ENCODE measurements around the gene VWA5B2.

DNA sequence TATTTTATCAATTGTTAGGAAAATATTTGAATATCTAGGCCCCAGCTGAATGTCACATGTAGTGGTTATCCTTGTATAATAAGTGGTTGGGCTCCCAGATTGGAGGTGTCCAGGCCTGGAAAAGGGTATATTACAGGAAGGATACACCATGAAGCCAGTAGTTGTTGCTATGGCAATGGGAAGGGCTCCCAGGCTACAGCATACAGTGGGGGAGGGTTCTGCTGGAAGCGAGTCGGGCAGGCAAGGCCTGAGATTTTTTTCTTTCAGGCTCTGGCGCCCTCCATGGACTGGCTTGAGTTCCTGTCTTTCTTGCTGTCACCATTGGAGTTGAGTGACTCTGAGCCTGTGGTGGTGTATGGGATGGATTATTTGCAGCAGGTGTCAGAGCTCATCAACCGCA is 55.3 kb downstream of the VWA5B2 start:
- TF ChIP-seq, protein P1, sequence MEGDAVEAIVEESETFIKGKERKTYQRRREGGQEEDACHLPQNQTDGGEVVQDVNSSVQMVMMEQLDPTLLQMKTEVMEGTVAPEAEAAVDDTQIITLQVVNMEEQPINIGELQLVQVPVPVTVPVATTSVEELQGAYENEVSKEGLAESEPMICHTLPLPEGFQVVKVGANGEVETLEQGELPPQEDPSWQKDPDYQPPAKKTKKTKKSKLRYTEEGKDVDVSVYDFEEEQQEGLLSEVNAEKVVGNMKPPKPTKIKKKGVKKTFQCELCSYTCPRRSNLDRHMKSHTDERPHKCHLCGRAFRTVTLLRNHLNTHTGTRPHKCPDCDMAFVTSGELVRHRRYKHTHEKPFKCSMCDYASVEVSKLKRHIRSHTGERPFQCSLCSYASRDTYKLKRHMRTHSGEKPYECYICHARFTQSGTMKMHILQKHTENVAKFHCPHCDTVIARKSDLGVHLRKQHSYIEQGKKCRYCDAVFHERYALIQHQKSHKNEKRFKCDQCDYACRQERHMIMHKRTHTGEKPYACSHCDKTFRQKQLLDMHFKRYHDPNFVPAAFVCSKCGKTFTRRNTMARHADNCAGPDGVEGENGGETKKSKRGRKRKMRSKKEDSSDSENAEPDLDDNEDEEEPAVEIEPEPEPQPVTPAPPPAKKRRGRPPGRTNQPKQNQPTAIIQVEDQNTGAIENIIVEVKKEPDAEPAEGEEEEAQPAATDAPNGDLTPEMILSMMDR (conservative IDR thresholded peaks at IDR 0.05) = no peak; the same call in 1 of the 2 replicates
- no peak for TF ChIP-seq ZFX (IDR thresholded peaks at IDR 0.05)
